HepG2 (cell line): Measurements from ENCODE around the gene CCN2. TPM values are rescaled to one million over a fixed set of nuclear protein-coding genes. Genes with fewer than 3 reads are reported as not detected.

Experiments used
- ATF2 ChIP-seq: sonication (generic); formaldehyde crosslinking; IDR thresholded peaks from 2 replicates; pipeline ENCODE4 v1.4.0; 2020; ENCODE audit warnings: missing genetic modification reagents
- MTERF4 ChIP-seq: sonication (generic); formaldehyde crosslinking; IDR thresholded peaks from 2 replicates; pipeline ENCODE4 v1.8.0; 2023; ENCODE audit warnings: mild to moderate bottlenecking, missing genetic modification reagents
- RAD51 ChIP-seq: fragments of 450-650 bp; IDR thresholded peaks from 2 replicates; pipeline ENCODE4 v1.6.1; 2016; ENCODE audit warnings: borderline replicate concordance
- SMC3 ChIP-seq: IDR thresholded peaks from 2 replicates; pipeline ENCODE4 v1.6.1; 2011; ENCODE audit warnings: low read length, improper control_type of control experiment
- ZBTB40 ChIP-seq, 2 experiments: fragments of 450-650 bp in 1 of 2; sonication (generic) in 1 of 2; formaldehyde crosslinking in 1 of 2; IDR thresholded peaks; 2 replicates each; pipeline versions ENCODE4 v1.6.1 to v1.8.0; 2016 to 2022; ENCODE audit warnings: antibody characterized with exemption in 1 of 2, mild to moderate bottlenecking in 1 of 2, missing genetic modification reagents in 1 of 2
- ZNF253 ChIP-seq: sonication (generic); formaldehyde crosslinking; IDR thresholded peaks from 2 replicates; pipeline ENCODE4 v1.8.0; 2022; ENCODE audit warnings: mild to moderate bottlenecking, missing genetic modification reagents, borderline replicate concordance
- ZNF282 ChIP-seq: fragments of 450-650 bp; IDR thresholded peaks from 2 replicates; pipeline ENCODE4 v1.6.1; 2018; ENCODE audit not compliant: partially characterized antibody
- ZNF547 ChIP-seq: sonication (generic); formaldehyde crosslinking; IDR thresholded peaks from 2 replicates; pipeline ENCODE4 v1.5.1; 2020; ENCODE audit warnings: mild to moderate bottlenecking, missing genetic modification reagents
- ZNF710 ChIP-seq: sonication (generic); formaldehyde crosslinking; IDR thresholded peaks from 2 replicates; pipeline ENCODE4 v1.5.0; 2020; ENCODE audit warnings: mild to moderate bottlenecking, missing genetic modification reagents, borderline replicate concordance
- ZNF784 ChIP-seq: sonication (generic); formaldehyde crosslinking; IDR thresholded peaks from 2 replicates; pipeline ENCODE4 v1.5.1; 2020; ENCODE audit warnings: missing genetic modification reagents, mild to moderate bottlenecking, borderline replicate concordance
- polyA plus RNA-seq, 8 experiments: library from polyadenylated mRNA; depleted of rRNA in 3 of 8; stranded (reverse) in 7 of 8; unstranded in 1 of 8; fragments of >200 nt; fragmentation: Illumina TruSeq in 4 of 8; extraction: Trizol in 4 of 8; gene quantifications; 2 replicates each; pipeline versions ENCODE4 v1.2.1 to v1.2.3, GENCODE V29; 2011 to 2016; ENCODE audit warnings: low read depth in 4 of 8, missing spikeins in 1 of 8, mixed read lengths in 1 of 8; ENCODE audit not compliant: insufficient read depth in 1 of 8
- total RNA-seq, 5 experiments: library from RNA; depleted of rRNA; stranded (reverse); fragments of >200 nt; fragmentation: Illumina TruSeq; extraction: Trizol; gene quantifications; 2 replicates each; pipeline ENCODE4 v1.2.3, GENCODE V29; 2016; ENCODE audit warnings: low read depth in 1 of 5

CCN2 gene
- total and polyA plus RNA-seq, 2 of the 13 experiments (the other 11 are each of a cell fraction or from before 2014, with no cell fraction given) = 34.7 to 316 TPM

- TF ChIP-seq ZNF710 (CRISPR knock-in tag) (no peak), ZNF547 (CRISPR knock-in tag) (0 out of 2 replicates have a peak, but pooled peaks have one; percentile 47), SMC3 (peak; percentile 68), ZBTB40 (IDR thresholded peaks at IDR 0.05) (no peak), ZBTB40 (CRISPR knock-in tag; IDR thresholded peaks at IDR 0.05) (no peak), ZNF282 (no peak), ATF2 (CRISPR knock-in tag) (0 out of 2 replicates have a peak, but pooled peaks have one; percentile 26), ZNF253 (no peak), MTERF4 (CRISPR knock-in tag) (no peak), RAD51 (no peak), ZNF784 (CRISPR knock-in tag) (0 out of 2 replicates have a peak, but pooled peaks have one; percentile 61)
Observed at GRCh38 chr6:131914967-131915751, 36.0 kb downstream of the CCN2 start (continued).
